Ureter (tissue), 1 donor: ENCODE measurements around the gene ORMDL3. TPM values are rescaled to one million over a fixed set of nuclear protein-coding genes. Genes with fewer than 3 reads are reported as not detected.
"Not testable (repeated sequence)": the region's sequence is repeated elsewhere in the genome, so short reads cannot be mapped to it uniquely, and the experiment has no call there.

Experiments
- DNase-seq: peaks from one replicate; pipeline ENCODE4 v3.0.0-alpha.2; 2020; ENCODE audit warnings: low spot score
- total RNA-seq: library from RNA; stranded (reverse); gene quantifications from one replicate; pipeline ENCODE4 v1.2.4, GENCODE V29; 2023
- donor health status: DM: yes; HTN: yes; CAD: no.

Gene ORMDL3
- total RNA-seq, 1 donor from 2014 or later = 147 TPM

GRCh38 chr17:39925282-39926134, 1.9 kb downstream of the ORMDL3 start:
- no peak for DNase-seq

GRCh38 chr17:39924691-39925055, 2.7 kb downstream of the ORMDL3 start:
- DNase-seq = no peak

GRCh38 chr17:39923836-39924690, 3.3 kb downstream of the ORMDL3 start:
- no peak for DNase-seq

- no peak for DNase-seq
Measured at GRCh38 chr17:39923230-39923629, 4.2 kb downstream of the ORMDL3 start.

- no peak for DNase-seq
Measured at GRCh38 chr17:39922006-39922405, 5.4 kb downstream of the ORMDL3 start.

- no peak for DNase-seq
Measured at GRCh38 chr17:39921323-39921722, 6.1 kb downstream of the ORMDL3 start.

GRCh38 chr17:39920218-39921210, 6.9 kb downstream of the ORMDL3 start:
- DNase-seq = no peak

GRCh38 chr17:39919087-39919683, 8.2 kb downstream of the ORMDL3 start:
- DNase-seq = no peak

GRCh38 chr17:39916918-39917317, 10.5 kb downstream of the ORMDL3 start:
- DNase-seq = no peak

GRCh38 chr17:39915559-39915958, 11.8 kb downstream of the ORMDL3 start:
- DNase-seq = no peak

GRCh38 chr17:39913989-39914388, 13.4 kb downstream of the ORMDL3 start:
- no peak for DNase-seq

- no peak for DNase-seq
Measured at GRCh38 chr17:39908789-39909352, 18.5 kb downstream of the ORMDL3 start.

GRCh38 chr17:39904990-39905288, 22.5 kb downstream of the ORMDL3 start:
- no peak for DNase-seq

- peak; percentile 7 for DNase-seq
Measured at GRCh38 chr17:39903158-39903884, 24.1 kb downstream of the ORMDL3 start.

- not testable (repeated sequence) for DNase-seq
Measured at GRCh38 chr17:39902027-39902426, 25.4 kb downstream of the ORMDL3 start.

- DNase-seq = no peak
Measured at GRCh38 chr17:39899215-39899614, 28.2 kb downstream of the ORMDL3 start.

GRCh38 chr17:39898088-39898487, 29.3 kb downstream of the ORMDL3 start:
- DNase-seq = no peak

GRCh38 chr17:39894681-39895376, 32.6 kb downstream of the ORMDL3 start:
- DNase-seq = no peak

- DNase-seq = no peak
Measured at GRCh38 chr17:39889200-39889599, 38.2 kb downstream of the ORMDL3 start.

- DNase-seq = no peak
Measured at GRCh38 chr17:39887078-39887477, 40.3 kb downstream of the ORMDL3 start.
